ENCODE measurements around the gene THSD1. TPM values are rescaled to one million over a fixed set of nuclear protein-coding genes. Genes with fewer than 3 reads are reported as not detected.

THSD1 gene
- total and polyA plus RNA-seq, 8 donors: 10.8 to 57.2 (median 48.3) TPM

GRCh38 chr13:52449331-52450011, 43.5 kb upstream of the THSD1 start:
- Histone ChIP-seq H3K4me1 (peaks cover 12 to 36% of the 10 kb centered on the region in 2 donors), H3K27ac (peak overlapping the region; percentile 94 to 99), H3K4me3 (peak overlapping the region; percentile 61 to 65), H3K9me3 (no peaks in the 10 kb centered on the region), H3K36me3 (peaks cover 0 to 7% of the 10 kb centered on the region in 2 donors), H3K27me3 (no peaks in the 10 kb centered on the region)
- intact Hi-C loops (cut with DNase I): loop anchor here in 1 of 2 donors (5.0 kb wide), 1 partner anchor 107 kb away; no protein-coding TSS in a partner anchor
- no peak for DNase-seq
- ATAC-seq: no peak
- TF ChIP-seq, protein P1, sequence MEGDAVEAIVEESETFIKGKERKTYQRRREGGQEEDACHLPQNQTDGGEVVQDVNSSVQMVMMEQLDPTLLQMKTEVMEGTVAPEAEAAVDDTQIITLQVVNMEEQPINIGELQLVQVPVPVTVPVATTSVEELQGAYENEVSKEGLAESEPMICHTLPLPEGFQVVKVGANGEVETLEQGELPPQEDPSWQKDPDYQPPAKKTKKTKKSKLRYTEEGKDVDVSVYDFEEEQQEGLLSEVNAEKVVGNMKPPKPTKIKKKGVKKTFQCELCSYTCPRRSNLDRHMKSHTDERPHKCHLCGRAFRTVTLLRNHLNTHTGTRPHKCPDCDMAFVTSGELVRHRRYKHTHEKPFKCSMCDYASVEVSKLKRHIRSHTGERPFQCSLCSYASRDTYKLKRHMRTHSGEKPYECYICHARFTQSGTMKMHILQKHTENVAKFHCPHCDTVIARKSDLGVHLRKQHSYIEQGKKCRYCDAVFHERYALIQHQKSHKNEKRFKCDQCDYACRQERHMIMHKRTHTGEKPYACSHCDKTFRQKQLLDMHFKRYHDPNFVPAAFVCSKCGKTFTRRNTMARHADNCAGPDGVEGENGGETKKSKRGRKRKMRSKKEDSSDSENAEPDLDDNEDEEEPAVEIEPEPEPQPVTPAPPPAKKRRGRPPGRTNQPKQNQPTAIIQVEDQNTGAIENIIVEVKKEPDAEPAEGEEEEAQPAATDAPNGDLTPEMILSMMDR (IDR thresholded peaks at IDR 0.05): no peak

- ATAC-seq: no peak
Measured at GRCh38 chr13:52447815-52448552, 42.0 kb upstream of the THSD1 start.

DNA sequence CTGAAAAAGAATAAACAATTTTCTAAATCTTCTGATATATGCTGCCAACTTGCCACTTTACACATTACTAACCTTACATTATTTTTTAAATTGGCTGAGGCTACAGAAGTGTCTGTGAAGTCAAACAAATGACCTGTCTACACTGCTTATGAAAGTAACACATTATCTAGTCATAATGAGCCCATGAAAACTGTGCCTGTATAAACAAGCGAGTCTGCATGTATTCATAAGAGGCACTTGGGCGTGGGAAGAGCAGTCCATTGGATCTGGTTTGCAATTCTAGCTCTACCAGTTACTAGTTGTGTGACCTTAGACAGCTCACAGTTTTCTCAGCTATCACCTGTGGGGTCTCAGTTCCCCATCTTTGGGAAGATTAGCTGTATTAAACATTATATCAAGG, 41.4 kb upstream of the THSD1 start:
- H3K36me3 ChIP-seq: peaks cover 0 to 7% of the 10 kb centered on the region in 2 donors
- no peak for ATAC-seq
- no peak for DNase-seq
- no peak overlapping the region for H3K27ac ChIP-seq
- intact Hi-C loops (cut with DNase I): no loop called here
- peaks cover 12 to 30% of the 10 kb centered on the region in 2 donors for H3K4me1 ChIP-seq
- no peaks in the 10 kb centered on the region for H3K27me3 ChIP-seq
- no peak overlapping the region for H3K4me3 ChIP-seq
- no peaks in the 10 kb centered on the region for H3K9me3 ChIP-seq
- TF ChIP-seq, protein P1 (IDR thresholded peaks at IDR 0.05): no peak

More at GRCh38 chr13:52447815-52448552, 42.0 kb upstream of the THSD1 start:
- TF ChIP-seq, protein P1 (IDR thresholded peaks at IDR 0.05): no peak
- no peak for DNase-seq
- H3K4me1 ChIP-seq: peaks cover 12 to 30% of the 10 kb centered on the region in 2 donors
- H3K9me3 ChIP-seq: no peaks in the 10 kb centered on the region
- no peak overlapping the region for H3K27ac ChIP-seq
- no peak overlapping the region for H3K4me3 ChIP-seq
- H3K36me3 ChIP-seq: peaks cover 0 to 7% of the 10 kb centered on the region in 2 donors
- intact Hi-C loops (cut with DNase I): no loop called here
- H3K27me3 ChIP-seq: no peaks in the 10 kb centered on the region

- Histone ChIP-seq H3K36me3 (peaks cover 0 to 17% of the 10 kb centered on the region in 2 donors), H3K27me3 (no peaks in the 10 kb centered on the region), H3K9me3 (no peaks in the 10 kb centered on the region), H3K4me1 (peaks cover 12 to 30% of the 10 kb centered on the region in 2 donors), H3K27ac (no peak overlapping the region), H3K4me3 (no peak overlapping the region)
- intact Hi-C loops (cut with DNase I): no loop called here
- no peak for ATAC-seq
- DNase-seq: no peak
- TF ChIP-seq, protein P1 (IDR thresholded peaks at IDR 0.05): no peak
Measured at GRCh38 chr13:52446265-52446664, 40.3 kb upstream of the THSD1 start.

- H3K9me3 ChIP-seq: no peaks in the 10 kb centered on the region
- intact Hi-C loops (cut with DNase I): no loop called here
- DNase-seq: no peak
- H3K4me3 ChIP-seq: no peak overlapping the region
- no peak for ATAC-seq
- TF ChIP-seq, protein P1 (IDR thresholded peaks at IDR 0.05): no peak
- no peaks in the 10 kb centered on the region for H3K27me3 ChIP-seq
- peak overlapping the region in 1 of 2 donors; percentile 61 for H3K27ac ChIP-seq
- H3K4me1 ChIP-seq: peaks cover 0 to 25% of the 10 kb centered on the region in 2 donors
- H3K36me3 ChIP-seq: peaks cover 0 to 72% of the 10 kb centered on the region in 2 donors
Measured at GRCh38 chr13:52432456-52432855, 26.5 kb upstream of the THSD1 start.

Data from left lung (tissue), 10 donors.